Activated T-helper 1 cell treated with Interleukin-2 at 50 U/mL for 16 hours (primary cell): ENCODE data around the gene INA.

Source experiments
- DNase-seq: peaks from one replicate; pipeline ENCODE4 v3.0.0-alpha.2; 2020; ENCODE audit warnings: low read depth

INA gene

DNA sequence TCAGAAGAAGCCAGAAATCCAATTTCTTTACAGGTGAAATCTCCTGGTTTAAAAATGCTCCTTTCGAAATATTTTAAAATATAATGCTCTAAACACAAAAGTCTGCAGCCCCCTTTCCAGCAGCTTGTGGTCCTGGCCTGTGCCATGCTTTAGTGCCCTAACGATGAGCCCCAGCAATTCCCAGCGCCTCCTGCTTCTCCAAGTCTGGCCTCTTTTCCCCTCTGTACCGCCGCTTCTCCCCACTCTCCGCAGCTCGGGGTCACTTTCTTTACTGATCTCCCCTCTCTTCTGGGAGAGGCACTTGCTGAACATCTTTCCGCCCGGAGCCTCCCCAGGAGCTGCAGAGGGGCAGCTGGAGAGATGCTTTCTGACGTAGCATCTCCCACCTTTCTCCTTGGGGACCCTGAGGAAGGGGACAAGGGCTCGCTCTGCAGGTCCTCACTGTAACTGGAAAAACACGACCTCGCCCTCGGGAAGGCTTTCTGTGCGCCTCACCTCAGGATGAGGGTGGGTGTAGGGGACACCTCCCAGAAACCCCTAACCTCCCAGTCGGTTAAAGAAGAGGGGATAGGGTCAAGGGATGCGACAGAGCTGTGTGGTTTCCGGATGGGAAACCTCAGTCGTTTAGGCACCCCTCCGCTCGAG is 565 bp upstream of the INA start:
- DNase-seq, result no peak

DNA sequence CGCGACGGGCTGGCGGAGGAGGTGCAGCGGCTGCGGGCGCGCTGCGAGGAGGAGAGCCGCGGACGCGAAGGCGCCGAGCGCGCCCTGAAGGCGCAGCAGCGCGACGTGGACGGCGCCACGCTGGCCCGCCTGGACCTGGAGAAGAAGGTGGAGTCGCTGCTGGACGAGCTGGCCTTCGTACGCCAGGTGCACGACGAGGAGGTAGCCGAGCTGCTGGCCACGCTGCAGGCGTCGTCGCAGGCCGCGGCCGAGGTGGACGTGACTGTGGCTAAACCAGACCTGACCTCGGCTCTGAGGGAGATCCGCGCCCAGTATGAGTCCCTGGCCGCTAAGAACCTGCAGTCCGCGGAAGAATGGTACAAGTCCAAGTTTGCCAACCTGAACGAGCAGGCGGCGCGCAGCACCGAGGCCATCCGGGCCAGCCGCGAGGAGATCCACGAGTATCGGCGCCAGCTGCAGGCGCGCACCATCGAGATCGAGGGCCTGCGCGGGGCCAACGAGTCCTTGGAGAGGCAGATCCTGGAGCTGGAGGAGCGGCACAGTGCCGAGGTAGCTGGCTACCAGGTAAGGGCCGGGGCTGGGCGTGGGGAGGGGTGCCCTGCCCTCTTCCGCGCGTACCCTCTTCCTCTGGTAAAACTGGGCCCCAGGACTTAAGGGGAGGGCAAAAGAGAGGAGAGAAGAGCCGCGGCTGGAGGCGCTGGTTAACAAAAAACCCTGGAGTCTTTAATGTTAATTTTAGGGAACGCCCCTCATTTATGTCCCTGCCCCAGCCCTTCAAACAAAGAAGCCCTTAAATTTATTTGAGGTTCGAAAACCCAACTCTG is 987 bp downstream of the INA start:
- DNase-seq, result no peak

DNA sequence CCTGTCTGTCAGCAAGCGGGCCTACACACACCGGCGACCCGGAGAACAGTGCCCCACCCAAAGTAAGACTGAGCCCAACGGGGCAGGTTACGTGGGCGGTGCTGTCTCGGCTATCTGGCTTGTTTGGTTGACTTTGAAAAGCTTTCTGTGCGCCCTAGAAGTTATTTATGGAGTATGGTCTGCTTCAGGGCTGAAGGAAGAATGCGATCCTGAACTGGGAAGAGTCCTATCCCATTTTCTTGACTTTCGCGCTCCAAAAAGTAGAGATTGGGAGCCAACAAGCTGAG is 1.5 kb downstream of the INA start:
- DNase-seq, result no peak

DNA sequence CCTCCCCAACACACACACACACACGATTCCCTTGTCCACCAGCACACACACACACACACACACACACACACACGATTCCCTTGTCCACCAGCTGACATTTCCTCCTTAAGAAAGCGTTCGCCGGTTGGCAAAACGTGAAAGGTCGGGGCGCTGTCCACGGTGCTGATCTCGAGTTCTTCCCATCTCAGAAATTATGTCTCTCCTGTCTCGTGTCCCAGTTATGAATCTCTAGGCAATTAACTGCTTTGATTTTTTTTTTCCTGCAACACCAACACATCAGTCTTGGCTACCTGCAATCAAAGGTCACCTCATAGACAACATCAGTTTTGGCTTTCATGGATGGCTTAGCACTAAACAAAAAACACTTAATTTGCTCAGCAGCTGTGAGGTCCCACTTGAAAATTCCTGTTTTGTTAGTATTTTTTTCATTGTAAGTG is 1.9 kb downstream of the INA start:
- DNase-seq, result peak; percentile 5

DNA sequence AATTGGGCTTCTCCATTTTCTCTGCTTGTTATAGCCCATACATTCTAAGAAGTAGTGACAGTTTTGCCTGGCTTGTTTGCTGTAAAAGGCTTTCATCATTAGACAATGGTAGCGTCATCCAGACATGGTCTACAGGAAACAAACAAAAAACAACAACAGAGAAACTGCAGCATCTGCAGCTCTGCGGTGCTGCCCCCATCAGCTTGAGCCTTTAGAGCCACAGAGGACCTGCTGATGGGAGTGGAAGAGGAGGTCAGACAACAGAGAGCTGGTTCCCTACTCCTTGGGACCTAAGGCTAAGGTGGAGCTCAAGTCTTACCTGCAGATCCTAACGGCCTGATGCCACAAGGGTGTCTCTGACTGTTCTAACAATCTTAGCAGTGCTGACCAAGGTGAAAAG is 3.1 kb downstream of the INA start:
- no peak for DNase-seq

DNA sequence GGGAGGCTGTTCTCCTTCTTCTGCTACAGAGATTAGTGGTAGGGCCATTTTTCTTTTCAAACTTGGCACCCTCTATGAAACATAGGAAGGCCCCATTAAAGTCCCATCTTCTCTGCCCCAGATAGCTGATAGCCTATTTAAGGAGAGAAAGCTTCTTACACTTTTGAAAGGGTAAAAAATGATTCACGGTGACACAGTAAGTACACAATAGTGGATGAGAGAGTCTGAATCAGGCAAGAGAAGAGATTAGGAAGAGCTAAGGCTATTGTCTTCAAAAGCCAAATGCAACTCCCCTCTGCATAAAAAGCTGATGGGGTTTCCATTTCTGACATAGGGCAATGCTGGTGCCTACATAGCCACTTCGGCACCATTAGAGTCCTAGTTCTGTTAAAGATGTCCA is 3.6 kb downstream of the INA start:
- DNase-seq, result no peak

DNA sequence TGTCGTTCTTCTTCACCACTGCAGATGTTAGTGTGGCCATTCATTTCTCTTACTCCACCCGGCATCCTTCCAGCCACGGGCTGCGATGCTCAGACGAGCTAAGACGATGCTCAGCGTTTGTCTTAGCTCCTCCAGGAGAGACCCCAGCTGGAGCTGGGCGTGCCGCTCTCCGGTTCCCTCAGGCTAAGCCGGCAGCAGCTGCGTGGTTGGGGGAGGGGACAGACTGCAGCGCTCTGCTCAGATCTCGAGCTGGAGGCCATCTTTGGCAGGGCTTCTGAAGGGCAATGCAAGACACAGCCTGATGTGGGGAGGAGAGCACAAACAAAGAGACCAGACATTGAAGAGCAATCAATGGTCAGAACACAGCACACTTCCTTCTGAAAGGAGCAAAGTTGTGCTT is 4.8 kb downstream of the INA start:
- DNase-seq, result no peak

DNA sequence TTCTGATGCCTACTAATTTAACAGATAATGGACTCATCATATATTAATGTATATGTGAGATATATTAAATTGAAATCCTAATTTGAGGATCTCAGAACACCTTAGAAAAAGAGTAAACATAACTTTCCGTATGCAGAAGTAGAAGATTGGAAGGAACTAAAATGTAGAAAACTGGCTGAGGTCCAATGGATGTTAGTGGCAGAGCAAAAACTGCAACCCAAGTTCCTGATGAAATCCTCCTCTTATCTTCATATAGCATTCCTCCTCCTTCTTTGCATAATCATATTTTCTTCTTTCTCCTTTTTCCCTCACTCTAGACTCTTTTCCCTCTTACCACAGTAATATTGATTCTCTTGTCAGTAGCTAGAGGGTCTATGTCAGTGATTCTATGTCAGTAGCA is 6.0 kb downstream of the INA start:
- DNase-seq, result no peak

DNA sequence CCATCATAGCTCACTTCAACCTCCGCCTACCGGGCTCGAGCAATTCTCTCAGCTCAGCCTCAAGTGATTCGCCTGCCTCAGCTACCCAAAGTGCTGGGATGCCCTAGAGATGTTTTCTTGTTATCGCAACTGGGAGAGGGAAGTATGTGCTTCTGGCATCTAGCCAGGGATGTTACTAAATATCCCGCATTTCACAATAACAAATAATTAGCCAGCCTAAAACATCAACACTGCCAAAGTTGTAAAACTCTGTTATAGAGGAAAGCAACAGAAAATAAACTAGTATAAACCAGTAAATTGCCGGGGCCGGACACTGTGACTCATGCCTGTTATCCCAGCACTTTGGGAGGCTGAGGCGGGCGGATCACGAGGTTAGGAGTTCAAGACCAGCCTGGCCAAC is 7.2 kb downstream of the INA start:
- DNase-seq, result no peak

DNA sequence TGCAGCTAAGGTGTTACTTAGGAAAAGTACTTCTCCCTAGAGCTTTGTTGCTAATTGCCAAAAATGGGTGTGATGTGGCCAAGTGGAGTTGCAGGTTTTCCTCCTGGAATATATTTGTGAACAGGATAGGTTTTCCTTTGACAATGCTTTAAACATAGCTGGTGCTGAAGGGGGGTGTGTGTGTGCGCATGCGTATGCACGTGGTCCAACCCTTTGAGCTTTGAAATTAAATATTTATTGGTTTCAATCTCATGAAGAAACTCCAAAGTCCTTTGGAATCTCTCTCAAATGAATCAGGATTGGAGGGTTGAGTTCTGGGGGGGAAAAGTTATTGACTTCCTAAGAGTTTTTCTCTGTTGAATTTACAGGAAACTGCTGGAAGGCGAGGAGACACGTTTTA is 11.1 kb downstream of the INA start:
- no peak for DNase-seq

DNA sequence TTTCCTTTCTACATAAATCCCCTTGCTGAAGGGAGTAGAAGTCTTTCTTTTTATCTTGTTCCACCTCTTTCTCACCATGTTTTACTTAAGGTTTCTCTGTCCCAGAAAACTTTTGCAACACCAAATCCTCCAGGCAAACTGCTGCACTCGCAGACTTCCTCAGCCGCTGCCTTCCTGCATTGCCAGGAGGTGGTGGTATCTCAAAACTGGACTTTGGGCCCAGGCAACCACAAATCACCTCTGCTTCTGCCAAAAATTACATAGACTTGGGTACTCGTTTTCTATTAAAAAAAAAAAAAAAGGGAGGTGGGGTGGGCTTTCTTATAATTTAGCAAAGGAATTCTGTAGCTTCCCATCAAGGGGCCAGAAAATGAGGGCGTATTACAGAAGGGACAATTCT is 14.7 kb downstream of the INA start:
- no peak for DNase-seq

DNA sequence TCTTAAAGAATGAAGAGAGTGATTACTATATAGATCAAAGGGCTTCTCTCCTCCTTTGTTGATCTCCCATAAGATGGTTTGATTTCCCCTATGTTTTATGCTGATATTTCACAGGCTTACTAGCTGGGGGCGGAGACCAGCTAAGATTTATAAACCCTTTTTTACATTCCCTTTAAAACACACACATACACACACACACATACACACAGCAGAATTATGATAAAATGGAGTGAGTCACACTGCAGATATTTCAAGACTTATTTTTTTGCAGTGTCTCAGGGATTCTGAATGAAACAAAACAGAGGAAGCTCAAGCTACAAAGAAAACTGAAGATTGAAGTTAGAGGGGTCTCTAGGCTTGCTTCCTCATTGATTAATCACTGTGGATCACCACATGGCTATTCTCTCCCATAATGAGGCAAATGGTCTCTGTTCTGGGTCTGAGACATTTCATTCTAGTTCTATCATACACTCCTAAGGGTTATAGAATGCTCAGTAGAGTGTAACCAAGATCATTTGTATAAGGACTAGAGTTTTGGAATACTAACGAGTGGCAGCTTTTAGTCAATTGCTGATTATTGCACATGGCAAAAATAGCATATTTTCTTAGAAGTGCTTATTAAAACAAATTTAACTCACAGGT is 18.6 kb downstream of the INA start:
- no peak for DNase-seq

DNA sequence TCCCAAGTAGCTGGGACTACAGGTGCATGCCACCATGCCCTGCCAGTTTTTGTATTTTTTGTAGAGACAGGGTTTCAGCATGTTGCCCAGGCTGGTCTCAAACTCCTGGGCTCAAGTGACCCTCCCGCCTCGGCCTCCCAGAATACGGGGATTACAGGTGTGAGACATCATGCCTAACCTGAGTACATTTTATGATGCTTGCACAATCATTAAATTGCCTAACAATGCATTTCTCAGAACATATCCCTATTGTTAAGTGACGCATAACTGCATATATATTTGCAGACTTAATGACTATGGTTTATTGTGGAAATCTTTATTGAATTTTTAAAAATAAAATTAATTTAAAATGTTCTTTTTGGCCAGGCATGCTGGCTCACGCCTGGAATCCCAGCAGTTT is 30.7 kb downstream of the INA start:
- DNase-seq, result no peak

DNA sequence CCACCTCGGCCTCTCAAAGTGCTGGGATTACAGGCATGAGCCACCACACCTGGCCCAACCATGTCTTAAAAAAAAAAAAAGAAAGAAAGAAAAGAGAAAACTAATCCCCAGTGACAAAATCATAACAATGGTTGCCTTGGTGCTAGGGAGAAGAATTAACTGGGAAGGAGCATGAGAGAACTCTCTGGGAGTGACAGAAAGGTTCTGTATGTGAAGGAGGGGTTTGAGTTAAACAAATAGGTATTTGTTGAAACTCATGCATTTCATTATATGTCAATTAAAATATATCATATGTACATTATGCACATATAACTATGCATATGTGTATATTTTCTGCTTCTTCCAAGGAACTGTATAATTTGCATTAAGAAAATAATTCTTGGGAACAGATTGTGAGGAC is 33.3 kb downstream of the INA start:
- DNase-seq, result no peak

DNA sequence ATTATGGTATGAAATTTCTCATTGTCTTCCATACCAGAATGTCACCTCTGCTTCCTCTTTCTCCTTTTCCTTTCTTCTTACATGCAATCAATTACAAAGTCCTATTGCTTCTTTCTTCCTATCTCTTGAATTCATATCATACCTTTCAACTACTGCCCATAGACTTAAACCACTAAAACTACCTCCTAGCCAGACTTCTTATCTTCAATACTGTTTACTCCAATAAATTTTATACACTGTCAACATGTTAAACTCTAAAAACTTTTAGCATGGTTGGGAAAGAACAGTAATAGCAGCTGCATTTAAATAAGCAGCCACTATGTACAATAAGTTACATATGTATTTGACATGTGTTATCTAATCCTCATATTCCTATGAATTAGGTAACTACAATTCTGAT is 39.1 kb downstream of the INA start:
- no peak for DNase-seq

DNA sequence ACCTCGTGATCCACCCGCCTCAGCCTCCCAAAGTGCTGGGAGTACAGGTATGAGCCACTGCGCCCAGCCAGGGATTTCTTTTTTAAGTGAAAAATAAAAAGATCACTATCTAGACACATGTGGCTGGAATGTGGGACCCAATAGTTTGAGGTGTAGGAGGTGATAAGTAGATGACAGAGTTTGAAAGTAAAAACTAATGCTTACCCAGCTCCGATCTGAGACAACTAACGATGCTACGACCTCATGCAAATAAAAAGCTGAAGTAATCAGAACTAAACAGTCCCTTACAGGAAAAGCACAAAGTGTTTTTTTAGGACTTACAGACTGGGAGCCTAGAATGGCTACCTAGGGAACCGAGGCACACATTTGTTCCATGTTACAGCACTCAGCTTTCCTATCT is 51.0 kb downstream of the INA start:
- DNase-seq, result no peak

DNA sequence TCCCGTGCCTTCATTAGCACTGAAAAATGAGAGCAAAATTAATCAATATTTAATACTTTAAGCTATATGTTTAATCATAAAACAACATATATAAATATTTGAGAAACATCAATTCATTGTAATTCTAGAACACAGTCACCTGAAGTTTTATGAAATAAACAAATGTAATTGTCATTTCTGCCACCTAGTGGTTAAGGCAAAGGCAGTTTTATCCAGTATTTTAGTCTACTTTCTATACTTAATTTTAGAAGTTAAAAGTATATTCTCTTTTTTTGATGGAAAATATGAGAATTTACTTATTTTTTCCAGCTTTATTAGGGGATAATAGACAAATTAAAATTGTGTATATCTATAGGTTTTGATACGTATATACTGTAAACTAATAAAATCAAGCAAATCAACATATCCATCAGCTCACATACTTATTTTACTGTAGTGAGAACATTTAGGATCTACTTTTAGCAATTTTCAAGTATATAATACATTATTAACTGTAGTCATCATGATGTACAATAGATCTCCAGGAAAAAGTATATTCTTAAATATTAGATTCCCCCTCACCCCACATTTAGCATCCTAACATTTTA is 57.1 kb downstream of the INA start:
- no peak for DNase-seq

DNA sequence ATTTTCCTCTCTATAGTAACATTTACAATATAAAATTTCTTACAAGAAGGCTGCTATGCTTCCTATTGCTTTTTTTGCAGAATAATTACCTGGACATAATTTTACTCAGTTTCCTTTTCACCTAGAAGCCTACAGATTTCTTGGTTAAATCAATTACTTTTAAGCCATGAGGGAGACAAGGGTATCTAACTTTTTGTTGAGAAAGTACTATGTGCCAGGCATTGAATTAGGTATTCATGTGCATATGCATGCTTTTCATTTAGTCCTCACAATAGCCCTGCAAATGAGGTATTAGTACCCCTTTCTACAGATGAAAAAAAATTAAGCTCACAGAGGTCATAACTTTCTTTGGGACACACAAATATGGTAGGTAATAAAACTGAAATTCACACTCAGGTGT is 57.6 kb downstream of the INA start:
- no peak for DNase-seq

DNA sequence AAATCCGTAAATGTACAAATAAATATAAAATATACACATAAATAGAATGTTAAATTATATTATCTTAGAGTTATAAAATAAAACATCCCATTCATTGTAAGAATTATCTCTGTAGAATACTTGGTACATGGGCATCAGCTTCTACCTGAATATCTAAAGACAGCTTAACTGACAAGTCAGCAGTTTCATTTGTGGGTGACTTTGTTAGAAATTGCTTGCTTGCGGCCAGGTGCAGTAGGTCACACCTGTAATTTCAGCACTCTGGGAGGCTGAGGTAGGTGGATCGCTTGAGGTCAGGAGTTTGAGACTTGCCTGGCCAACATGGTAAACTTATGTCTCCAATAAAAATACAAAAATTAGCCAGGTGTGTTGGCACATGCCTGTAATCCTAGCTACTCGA is 59.4 kb downstream of the INA start:
- no peak for DNase-seq
